GM21390 (cell line): ENCODE results near the gene PANK1.
A peak's percentile ranks its signal among the peaks of the same experiment; 100 is the strongest.
"Not testable (repeated sequence)": the region's sequence is repeated elsewhere in the genome, so short reads cannot be mapped to it uniquely, and the experiment has no call there.

Experiments used
- ATAC-seq: cut with Tn5 transposase; IDR thresholded peaks from one replicate; pipeline ENCODE4 v1.9.1; 2021; ENCODE audit not compliant: unreplicated experiment

PANK1 gene

DNA sequence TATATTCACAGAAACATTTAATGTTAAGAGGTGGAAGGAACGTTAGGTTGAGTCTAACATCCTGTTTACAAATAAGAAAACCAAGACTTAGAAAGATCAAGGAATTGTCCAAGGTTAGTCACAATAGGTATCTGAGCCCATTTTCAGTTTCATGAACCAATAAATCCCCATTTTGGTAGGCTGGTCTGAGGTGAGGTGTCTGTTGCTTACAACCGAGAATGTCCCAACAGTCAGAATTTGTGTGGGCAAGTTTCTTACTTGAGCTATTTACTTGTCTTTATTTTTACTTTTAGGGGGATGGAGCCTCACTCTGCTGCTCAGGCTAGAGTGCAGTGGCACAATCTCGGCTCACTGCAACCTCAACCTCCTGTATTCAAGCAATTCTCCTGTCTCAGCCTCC lies 23.6 kb downstream of the PANK1 start:
- no peak for ATAC-seq

GRCh38 chr10:89620296-89620695 lies 24.7 kb downstream of the PANK1 start:
- not testable (repeated sequence) for ATAC-seq

DNA sequence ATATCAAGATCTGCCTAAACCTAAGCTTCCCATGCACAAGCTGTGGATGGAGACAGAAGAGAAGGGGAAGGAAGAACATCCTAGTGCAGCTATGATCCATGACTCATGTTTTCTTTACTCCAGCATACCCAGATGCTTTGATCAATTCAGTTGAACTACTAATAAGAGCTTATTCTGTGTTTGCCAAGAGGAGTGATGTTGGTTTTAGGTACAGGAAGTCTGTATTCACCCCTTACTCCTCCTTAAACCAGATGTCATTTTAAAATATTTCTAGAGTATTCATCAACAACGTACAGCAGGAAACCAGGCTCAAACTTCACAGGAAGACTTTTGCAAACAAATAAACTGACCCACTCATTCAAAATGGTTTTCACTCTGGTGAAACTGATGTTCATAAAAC lies 29.2 kb downstream of the PANK1 start:
- ATAC-seq: no peak

GRCh38 chr10:89615112-89615511 lies 29.9 kb downstream of the PANK1 start:
- ATAC-seq: no peak

DNA sequence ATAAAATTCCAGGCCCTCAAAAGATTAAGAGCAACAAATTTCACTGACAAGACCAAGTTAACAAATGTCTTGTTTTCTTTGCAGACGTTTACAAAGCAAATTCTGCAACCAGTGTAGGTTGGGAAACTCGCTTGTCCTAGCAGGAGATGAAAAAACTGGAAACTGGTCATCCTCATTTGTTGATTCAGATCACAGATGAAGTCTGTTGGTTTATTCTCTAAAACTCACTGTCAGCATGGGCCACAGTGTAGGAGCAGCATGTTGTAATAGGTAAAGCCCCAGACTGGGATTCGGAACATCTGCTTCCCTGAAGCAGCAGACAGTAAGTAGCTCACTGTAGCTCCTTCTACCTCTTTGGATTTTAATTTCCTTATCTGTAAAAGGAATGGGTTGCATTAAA lies 31.5 kb downstream of the PANK1 start:
- ATAC-seq: no peak

GRCh38 chr10:89611282-89611681 lies 33.8 kb downstream of the PANK1 start:
- no peak for ATAC-seq

- peak; percentile 98 for ATAC-seq
These were observed 35.2 kb downstream of the PANK1 start for GRCh38 chr10:89609833-89610346.

- ATAC-seq: no peak
These were observed 40.8 kb downstream of the PANK1 start for GRCh38 chr10:89604200-89604599.

GRCh38 chr10:89602919-89603318 lies 42.1 kb downstream of the PANK1 start:
- no peak for ATAC-seq

DNA sequence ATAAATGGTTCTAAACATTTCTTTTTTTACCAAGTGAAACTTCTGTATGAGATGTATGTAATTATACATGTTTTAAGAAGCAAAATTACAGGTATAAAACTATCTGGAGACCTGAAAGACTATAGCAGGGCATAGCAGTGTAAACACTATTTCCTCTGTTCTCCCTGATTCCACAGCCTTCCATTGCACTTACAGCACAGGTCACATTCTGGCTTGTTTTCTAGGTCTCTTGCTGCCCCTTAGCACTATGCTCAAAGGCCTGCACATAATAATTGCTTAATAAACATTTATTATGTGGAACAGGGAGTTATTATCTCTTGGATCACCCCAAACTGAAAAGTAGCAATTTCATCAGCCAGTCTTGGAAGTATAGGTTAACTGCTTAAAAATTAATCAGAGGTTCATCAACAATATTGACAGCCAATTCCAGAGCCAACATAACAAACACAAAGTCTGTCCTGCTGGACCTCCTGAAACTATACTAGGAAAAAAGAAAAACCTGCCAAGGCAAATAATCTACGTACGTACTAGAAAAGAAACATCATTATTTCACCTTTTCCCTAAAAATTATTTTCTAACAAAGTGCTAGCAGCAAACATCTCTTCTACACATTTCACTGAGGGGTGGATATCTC lies 43.2 kb downstream of the PANK1 start:
- ATAC-seq: no peak

- ATAC-seq: no peak
These were observed 45.0 kb downstream of the PANK1 start for GRCh38 chr10:89600041-89600440.

- no peak for ATAC-seq
These were observed 52.0 kb downstream of the PANK1 start for GRCh38 chr10:89593043-89593442.

DNA sequence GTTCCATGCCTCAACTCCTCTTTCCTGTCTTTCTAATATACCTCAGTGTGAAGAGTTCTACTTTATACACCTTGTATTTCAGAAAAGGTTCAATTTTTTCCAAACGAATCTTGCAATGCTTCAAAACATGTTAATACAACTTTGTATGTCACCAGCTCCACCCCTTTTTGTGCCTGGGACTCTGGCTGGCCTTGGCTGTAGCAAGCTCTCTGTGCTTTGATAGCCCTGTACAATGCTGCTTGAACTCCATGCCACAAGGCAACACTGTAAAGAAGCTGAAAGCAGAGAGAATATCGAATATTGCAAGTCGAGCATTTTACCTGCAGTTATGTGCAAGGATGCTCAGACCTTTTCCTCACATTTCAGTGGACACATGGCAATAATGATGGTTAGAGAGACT lies 52.5 kb downstream of the PANK1 start:
- ATAC-seq: no peak

DNA sequence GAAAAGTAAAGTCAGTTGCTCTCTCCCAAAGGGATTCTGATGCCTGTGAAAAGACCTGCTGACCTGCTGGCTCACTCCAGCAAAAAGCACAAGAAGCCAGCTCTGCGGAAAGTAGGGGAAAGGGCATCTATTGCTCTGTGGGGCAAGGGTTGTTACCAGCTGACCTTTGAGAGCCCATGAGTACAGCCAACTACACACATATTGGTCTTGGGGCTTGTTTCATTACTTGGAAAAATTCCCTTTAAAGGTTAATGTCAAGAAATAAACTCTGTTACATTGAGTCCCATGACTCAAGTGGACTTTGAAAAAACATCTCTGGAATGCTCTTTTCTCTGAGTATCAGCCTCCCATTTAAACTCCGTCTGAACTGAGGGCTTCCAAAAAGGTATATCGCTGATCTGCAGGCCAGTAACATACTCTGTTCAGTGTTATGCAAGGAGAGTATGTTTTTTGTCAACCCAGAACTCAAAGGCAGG lies 53.2 kb downstream of the PANK1 start:
- ATAC-seq: no peak

GRCh38 chr10:89591111-89591795 lies 53.8 kb downstream of the PANK1 start:
- ATAC-seq: no peak

DNA sequence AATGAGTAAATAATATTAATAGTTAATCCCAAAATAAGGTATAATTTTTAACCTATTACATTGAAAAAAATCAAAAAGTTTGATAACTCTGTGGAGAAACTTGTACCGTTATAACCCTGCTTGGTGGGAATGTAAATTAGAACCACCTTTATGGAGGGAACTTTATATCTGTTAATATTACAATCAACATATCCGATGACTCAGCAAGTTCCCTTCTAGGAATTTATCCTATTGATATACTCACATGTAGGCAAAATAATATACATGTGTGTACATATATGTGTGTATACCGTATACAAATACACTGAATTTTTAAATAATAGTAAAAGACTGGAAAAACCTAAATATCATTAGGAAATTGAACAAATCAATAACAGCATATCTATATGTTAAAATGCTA lies 54.7 kb downstream of the PANK1 start:
- no peak for ATAC-seq

DNA sequence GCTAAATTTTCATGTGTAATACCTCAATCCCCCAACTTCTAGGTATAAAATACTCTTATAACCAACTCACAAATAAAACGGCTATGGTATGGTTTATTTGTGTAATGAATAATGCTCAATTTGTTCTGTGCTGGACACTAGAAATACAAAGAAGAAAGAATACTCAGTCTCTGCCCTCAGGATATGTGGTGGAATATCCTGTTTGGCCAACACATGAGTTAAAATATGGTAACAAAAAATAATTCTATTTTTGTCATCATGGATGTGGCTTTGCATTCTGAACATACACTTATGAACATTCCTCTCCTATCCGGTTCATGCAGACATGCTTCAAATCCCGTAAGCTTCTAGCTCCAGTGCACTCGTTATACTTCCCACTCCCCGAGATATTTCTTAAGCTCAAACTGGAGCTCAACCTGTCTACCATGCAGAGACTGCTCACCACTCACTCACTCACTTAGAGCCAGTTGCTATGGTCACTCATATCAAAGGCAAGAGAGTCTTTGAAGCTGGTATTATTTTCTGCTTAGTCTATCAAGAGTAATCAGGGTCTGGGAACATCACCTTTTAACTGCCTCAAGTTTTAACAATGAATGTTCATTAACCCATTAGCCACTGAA lies 55.8 kb downstream of the PANK1 start:
- ATAC-seq: no peak

DNA sequence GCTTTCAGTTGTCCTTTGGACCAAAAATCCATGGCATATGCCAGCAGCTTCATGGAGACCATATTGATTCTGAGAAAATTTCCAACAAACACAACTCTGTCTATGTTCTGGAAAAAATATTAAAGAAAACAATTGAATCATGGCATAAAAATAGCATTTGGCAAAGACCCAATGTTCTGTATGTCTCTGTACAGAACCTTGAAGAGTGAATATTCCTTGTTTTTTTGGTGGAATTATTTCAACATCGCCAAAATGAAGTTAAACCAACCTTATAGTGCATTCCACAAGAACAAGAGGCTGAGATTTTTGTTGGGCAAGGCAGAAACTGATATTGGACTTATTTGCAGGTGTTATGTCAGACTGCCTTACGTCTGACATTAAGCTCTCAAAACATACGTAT lies 56.4 kb downstream of the PANK1 start:
- ATAC-seq: no peak

- no peak for ATAC-seq
These were observed 63.0 kb downstream of the PANK1 start for GRCh38 chr10:89582022-89582421.

GRCh38 chr10:89580243-89580642 lies 64.8 kb downstream of the PANK1 start:
- ATAC-seq: no peak

DNA sequence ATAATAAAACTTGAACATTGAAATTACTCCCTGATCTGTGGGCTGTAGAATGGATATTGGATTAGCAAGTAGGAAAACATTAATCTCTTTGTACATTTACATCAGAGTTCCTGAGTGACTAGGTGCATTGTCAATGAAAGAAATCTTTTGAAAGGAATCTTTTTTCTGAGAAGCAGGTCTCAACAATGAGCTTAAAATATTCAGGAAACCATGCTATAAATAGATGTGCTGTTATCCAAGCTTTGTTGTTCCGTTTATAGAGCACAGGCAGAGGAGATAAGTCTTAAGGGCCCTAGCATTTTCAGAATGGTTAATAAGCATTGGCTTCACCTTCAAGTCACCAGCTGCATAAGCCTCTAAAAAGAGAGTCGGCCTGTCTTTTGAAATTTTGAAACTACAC lies 68.3 kb downstream of the PANK1 start:
- no peak for ATAC-seq

DNA sequence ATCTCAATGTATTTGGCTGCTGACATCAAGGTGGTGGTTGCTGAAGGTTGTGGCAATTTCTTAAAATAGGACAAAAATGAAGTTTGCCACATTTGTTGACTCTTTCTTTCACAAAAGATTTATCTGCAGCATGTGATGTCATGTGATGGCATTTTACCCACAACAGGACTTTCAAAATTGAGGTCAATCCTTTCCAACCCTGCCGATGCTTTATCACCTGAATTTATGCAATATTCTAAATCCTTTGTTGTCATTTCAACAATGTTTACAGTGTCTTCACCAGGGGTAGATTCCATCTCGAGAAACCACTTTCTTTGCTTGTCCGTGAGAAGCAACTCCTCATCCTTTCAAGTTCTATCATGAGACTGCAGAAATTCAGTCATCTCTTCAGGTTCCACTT lies 69.0 kb downstream of the PANK1 start:
- no peak for ATAC-seq
